Subcutaneous adipose tissue (tissue), 4 donors: Measurements from ENCODE around the gene ERN1. TPM values are rescaled to one million over a fixed set of nuclear protein-coding genes. Genes with fewer than 3 reads are reported as not detected.

ENCODE experiments used
- total RNA-seq, 4 donors: library from RNA; depleted of rRNA; stranded (reverse); fragments of >200 nt; gene quantifications; one replicate each; pipeline ENCODE4 v1.1.0, GENCODE V29; 2016
- TF ChIP-seq, protein P1 (sequence below): fragments of 450-650 bp; IDR thresholded peaks from one replicate; pipeline ENCODE4 v1.5.1; 2016; ENCODE audit warnings: low read depth, mild to moderate bottlenecking, control low read depth, antibody characterized with exemption, moderate library complexity

The ERN1 gene
- total RNA-seq, 4 donors from 2014 or later: 9.6 to 13.1 (median 11.7) TPM

DNA sequence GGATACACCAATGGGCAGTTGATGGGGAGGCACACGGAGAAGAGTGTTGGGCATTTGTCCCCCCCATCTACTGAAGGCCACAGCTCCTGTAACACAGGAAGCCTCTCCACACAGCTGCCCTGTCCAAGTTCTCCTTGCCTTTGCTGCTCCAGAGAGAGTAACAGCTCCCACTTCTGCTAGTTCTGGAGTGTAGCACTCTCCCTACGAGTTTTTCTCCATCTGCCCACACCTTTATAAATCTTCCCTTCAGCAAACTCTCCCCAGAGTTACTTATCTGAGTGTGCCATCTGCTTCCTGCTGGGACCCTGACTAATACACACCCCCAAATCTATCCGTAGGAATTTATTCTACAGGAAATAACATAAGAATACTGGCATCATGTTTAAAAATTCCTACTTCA lies 42.6 kb upstream of the ERN1 start:
- TF ChIP-seq, protein P1, sequence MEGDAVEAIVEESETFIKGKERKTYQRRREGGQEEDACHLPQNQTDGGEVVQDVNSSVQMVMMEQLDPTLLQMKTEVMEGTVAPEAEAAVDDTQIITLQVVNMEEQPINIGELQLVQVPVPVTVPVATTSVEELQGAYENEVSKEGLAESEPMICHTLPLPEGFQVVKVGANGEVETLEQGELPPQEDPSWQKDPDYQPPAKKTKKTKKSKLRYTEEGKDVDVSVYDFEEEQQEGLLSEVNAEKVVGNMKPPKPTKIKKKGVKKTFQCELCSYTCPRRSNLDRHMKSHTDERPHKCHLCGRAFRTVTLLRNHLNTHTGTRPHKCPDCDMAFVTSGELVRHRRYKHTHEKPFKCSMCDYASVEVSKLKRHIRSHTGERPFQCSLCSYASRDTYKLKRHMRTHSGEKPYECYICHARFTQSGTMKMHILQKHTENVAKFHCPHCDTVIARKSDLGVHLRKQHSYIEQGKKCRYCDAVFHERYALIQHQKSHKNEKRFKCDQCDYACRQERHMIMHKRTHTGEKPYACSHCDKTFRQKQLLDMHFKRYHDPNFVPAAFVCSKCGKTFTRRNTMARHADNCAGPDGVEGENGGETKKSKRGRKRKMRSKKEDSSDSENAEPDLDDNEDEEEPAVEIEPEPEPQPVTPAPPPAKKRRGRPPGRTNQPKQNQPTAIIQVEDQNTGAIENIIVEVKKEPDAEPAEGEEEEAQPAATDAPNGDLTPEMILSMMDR: no peak

DNA sequence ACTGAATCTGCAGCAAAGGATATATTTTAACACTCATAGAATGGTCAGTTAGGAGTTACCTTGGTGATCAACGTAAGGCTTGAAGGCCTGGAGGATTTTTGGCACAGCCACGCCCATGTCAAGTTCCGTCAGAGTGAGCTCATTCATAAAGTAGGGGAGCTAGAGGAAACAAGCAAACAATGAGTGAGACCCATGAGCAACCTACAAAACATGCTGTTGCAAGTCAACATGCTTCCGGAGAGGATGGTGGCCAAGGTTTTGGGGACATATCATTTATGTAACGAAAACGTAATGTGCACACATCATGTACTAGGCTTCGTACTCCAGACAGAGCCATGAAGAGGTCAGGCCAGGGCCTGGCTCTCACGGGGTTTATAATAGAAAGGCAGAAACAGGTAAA lies 41.1 kb upstream of the ERN1 start:
- TF ChIP-seq, protein P1: no peak

DNA sequence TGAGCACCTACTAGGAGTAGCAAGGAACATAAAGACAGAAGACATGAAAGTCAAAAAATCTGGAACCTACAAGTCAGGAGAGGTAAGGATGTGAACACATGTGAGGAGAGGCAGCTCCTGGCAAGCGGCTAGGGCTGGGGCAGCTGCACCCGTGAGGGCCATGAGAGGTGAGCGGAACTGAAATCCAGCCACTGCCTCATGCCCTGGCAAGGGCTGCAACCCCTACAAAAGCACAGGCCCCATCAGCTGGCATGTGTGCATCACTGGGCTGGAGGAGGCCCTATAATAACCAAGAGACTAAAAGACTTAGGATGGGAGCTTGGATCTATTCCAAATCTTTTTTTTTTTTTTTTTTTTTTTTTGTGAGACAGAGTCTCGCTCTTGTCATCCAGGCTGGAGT lies 40.3 kb upstream of the ERN1 start:
- TF ChIP-seq, protein P1: no peak

DNA sequence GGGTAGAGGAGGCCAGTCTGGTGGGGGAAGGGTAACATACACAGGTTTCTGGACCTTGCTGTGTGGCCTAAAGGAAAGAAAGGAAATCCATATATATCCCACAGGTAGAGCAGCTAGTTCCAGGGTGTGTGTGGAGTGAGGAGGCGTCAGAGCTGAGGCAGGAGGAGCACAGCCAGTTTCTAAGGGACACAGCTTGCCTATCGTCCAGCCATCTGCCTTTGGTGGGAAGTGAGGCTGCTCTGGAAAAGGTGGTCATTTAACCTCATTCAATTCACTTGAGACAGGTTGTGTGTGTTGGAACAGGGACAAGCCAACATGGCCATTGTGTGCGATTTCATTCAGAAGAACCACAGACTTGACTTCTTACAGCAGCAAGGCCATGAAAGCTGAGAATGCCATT lies 36.9 kb upstream of the ERN1 start:
- TF ChIP-seq, protein P1: no peak

DNA sequence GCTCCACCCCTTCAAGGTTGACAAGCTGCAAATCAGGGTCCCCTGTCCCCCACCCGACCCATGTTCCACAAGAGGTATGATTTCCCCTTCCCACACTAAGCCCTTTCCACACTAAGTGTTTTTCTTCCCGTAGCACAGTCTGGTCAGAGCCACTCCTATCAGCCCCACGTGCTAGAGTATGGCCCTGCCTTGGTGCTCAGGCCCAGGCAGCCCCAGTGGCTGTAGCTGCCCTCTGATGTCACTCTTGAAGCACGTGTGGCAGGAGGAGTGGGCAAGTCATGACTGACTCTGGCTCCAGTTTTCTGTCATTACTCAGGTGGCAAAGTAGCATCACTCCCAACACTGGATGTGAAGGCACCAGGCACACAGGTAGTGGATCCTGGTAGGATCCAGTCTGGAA lies 35.4 kb upstream of the ERN1 start:
- TF ChIP-seq, protein P1: no peak

DNA sequence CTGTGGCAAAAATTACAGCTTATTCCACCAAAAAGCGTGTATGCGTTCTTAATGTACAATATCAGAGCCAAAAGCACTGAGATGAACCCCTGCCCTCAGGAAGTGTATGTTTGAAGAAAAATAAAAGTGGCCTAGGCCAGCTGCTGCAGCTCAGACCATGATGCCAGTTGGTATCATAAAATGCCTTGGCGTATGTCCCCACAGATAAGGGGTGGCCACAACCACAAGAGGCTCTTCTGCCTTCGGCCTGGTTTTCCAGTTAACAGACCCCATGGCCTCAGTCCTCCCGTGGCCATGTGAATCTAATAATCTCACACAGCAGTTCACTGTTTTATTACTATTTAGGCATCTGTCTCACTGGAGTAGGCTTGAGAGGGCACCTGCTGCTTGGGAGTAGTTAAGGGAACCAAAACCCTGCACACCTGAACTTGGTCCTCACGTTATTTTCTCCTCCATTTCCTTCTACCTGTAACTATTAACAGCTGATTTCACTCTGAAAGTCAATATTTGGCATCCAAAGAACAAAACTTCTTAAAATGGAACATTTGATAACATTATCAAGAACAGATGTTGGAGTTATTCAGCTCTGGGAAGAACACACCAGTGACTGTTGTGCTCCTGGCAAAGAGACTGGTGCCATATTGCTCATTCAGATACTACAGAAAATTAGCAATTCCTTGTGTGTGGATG lies 34.8 kb upstream of the ERN1 start:
- TF ChIP-seq, protein P1: no peak

DNA sequence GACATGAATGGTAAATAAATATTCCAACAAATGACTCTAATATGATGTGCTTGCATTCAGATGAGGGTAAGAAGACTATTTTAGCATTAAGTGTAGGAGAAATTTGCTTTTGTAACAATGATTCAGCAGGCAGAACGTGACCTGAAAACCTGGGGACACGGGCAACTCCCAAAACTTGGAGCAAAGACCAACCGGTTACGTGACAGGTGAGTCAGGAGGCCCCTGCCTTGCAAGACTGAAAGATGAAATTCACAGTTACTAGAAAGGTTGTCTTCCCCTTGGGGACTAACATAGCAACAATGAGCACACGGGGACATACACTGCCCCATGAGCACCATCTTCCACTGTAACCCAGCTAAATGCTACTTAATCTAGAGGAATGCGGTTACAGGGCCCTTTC lies 33.5 kb upstream of the ERN1 start:
- TF ChIP-seq, protein P1: no peak
